MM.1S (cell line): ENCODE measurements around the gene MPZL2.

Source experiments
- EZH2phosphoT487 ChIP-seq: fragments of 300-600 bp; sonication (generic); IDR thresholded peaks from 2 replicates; pipeline ENCODE4 v1.6.1; 2018; ENCODE audit warnings: antibody characterized with exemption, low read length
- TF ChIP-seq, protein P1 (sequence below): fragments of 300-600 bp; sonication (generic); IDR thresholded peaks from 2 replicates; pipeline ENCODE4 v1.5.1; 2016; ENCODE audit warnings: antibody characterized with exemption, low read length, mixed read lengths

- TF ChIP-seq, protein P1, sequence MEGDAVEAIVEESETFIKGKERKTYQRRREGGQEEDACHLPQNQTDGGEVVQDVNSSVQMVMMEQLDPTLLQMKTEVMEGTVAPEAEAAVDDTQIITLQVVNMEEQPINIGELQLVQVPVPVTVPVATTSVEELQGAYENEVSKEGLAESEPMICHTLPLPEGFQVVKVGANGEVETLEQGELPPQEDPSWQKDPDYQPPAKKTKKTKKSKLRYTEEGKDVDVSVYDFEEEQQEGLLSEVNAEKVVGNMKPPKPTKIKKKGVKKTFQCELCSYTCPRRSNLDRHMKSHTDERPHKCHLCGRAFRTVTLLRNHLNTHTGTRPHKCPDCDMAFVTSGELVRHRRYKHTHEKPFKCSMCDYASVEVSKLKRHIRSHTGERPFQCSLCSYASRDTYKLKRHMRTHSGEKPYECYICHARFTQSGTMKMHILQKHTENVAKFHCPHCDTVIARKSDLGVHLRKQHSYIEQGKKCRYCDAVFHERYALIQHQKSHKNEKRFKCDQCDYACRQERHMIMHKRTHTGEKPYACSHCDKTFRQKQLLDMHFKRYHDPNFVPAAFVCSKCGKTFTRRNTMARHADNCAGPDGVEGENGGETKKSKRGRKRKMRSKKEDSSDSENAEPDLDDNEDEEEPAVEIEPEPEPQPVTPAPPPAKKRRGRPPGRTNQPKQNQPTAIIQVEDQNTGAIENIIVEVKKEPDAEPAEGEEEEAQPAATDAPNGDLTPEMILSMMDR = no peak
- TF ChIP-seq EZH2phosphoT487 = no peak
Observed at GRCh38 chr11:118287006-118287405, 22.9 kb upstream of the MPZL2 start.
